H1 (cell line): ENCODE results near the gene MMP28. TPM values are rescaled to one million over a fixed set of nuclear protein-coding genes. Genes with fewer than 3 reads are reported as not detected.

Source experiments
- BCL11A ChIP-seq, 2 experiments: IDR thresholded peaks; one replicate each; pipeline ENCODE4 v1.6.1; 2011; ENCODE audit warnings: low read depth in 2 of 2, low read length in 2 of 2, mild to moderate bottlenecking in 2 of 2
- CHD1 ChIP-seq: IDR thresholded peaks from 2 replicates; pipeline ENCODE4 v1.6.1; 2012; ENCODE audit warnings: low read depth, low read length, improper control_type of control experiment
- SUZ12 ChIP-seq: fragments of 200-600 bp; sonication (generic); IDR thresholded peaks from 2 replicates; pipeline ENCODE4 v1.6.1; 2012; ENCODE audit warnings: mild to moderate bottlenecking, inconsistent platforms, low read length, moderate library complexity, mixed read lengths
- polyA plus RNA-seq, 7 experiments: library from polyadenylated mRNA; depleted of rRNA in 3 of 7; stranded (reverse) in 5 of 7; unstranded in 2 of 7; fragments of >200 nt in 5 of 7; fragments of 200-250 nt in 2 of 7; gene quantifications; 1 replicate in 5 of 7; 2 replicates in 1 of 7; 4 replicates in 1 of 7; pipeline versions ENCODE4 v1.2.1 to v1.2.3, GENCODE V29; 2011 to 2013; ENCODE audit warnings: missing spikeins in 2 of 7, mixed read lengths in 2 of 7
- total RNA-seq: library from RNA; stranded (reverse); fragmentation: NEBNext Ultra II Directional; extraction: Animal tissue kit (Norgen Biotek cat#: 25700); gene quantifications from 2 replicates; pipeline ENCODE4 v1.2.1, GENCODE V29; 2021
- TF ChIP-seq, protein P1 (sequence below): fragments of 300-600 bp; sonication (generic); IDR thresholded peaks from 2 replicates; pipeline ENCODE4 v1.7.1; 2012; ENCODE audit warnings: low read length, moderate library complexity, mild to moderate bottlenecking, inconsistent platforms; ENCODE audit not compliant: insufficient replicate concordance

MMP28 gene
- total and polyA plus RNA-seq, 2 of the 8 experiments (the other 6 are each of a cell fraction or from before 2014, with no cell fraction given): not detected

DNA sequence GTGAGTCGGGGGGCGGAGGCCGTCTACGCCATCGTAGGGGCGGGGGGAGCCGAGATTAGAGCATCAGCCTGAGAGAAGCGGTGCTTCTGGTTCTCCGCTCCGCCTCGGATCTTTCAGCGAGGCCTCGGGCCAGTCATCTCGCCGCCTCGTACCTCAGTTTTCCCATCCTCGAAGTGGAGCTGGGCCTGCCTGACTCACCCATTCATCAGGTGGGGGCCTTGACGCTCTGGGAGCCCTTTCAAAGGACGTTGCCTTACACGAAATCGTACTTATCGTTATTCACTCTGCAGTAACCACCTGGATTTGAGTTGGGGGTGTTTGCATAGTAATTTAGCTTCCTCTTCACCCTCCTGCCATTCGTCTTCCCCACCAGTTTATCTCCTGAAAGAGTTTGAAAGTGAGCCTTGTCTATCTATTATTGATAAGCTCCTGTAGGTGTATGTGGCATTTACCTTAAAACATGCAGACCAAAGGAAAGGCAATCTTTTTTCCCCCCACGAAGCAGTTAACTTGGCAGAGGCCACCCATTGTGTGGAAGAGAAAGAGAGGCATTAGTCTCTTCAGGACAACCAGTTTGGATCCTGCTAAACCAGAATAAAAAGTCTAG lies 14.5 kb upstream of the MMP28 start (continued):
- TF ChIP-seq, protein P1, sequence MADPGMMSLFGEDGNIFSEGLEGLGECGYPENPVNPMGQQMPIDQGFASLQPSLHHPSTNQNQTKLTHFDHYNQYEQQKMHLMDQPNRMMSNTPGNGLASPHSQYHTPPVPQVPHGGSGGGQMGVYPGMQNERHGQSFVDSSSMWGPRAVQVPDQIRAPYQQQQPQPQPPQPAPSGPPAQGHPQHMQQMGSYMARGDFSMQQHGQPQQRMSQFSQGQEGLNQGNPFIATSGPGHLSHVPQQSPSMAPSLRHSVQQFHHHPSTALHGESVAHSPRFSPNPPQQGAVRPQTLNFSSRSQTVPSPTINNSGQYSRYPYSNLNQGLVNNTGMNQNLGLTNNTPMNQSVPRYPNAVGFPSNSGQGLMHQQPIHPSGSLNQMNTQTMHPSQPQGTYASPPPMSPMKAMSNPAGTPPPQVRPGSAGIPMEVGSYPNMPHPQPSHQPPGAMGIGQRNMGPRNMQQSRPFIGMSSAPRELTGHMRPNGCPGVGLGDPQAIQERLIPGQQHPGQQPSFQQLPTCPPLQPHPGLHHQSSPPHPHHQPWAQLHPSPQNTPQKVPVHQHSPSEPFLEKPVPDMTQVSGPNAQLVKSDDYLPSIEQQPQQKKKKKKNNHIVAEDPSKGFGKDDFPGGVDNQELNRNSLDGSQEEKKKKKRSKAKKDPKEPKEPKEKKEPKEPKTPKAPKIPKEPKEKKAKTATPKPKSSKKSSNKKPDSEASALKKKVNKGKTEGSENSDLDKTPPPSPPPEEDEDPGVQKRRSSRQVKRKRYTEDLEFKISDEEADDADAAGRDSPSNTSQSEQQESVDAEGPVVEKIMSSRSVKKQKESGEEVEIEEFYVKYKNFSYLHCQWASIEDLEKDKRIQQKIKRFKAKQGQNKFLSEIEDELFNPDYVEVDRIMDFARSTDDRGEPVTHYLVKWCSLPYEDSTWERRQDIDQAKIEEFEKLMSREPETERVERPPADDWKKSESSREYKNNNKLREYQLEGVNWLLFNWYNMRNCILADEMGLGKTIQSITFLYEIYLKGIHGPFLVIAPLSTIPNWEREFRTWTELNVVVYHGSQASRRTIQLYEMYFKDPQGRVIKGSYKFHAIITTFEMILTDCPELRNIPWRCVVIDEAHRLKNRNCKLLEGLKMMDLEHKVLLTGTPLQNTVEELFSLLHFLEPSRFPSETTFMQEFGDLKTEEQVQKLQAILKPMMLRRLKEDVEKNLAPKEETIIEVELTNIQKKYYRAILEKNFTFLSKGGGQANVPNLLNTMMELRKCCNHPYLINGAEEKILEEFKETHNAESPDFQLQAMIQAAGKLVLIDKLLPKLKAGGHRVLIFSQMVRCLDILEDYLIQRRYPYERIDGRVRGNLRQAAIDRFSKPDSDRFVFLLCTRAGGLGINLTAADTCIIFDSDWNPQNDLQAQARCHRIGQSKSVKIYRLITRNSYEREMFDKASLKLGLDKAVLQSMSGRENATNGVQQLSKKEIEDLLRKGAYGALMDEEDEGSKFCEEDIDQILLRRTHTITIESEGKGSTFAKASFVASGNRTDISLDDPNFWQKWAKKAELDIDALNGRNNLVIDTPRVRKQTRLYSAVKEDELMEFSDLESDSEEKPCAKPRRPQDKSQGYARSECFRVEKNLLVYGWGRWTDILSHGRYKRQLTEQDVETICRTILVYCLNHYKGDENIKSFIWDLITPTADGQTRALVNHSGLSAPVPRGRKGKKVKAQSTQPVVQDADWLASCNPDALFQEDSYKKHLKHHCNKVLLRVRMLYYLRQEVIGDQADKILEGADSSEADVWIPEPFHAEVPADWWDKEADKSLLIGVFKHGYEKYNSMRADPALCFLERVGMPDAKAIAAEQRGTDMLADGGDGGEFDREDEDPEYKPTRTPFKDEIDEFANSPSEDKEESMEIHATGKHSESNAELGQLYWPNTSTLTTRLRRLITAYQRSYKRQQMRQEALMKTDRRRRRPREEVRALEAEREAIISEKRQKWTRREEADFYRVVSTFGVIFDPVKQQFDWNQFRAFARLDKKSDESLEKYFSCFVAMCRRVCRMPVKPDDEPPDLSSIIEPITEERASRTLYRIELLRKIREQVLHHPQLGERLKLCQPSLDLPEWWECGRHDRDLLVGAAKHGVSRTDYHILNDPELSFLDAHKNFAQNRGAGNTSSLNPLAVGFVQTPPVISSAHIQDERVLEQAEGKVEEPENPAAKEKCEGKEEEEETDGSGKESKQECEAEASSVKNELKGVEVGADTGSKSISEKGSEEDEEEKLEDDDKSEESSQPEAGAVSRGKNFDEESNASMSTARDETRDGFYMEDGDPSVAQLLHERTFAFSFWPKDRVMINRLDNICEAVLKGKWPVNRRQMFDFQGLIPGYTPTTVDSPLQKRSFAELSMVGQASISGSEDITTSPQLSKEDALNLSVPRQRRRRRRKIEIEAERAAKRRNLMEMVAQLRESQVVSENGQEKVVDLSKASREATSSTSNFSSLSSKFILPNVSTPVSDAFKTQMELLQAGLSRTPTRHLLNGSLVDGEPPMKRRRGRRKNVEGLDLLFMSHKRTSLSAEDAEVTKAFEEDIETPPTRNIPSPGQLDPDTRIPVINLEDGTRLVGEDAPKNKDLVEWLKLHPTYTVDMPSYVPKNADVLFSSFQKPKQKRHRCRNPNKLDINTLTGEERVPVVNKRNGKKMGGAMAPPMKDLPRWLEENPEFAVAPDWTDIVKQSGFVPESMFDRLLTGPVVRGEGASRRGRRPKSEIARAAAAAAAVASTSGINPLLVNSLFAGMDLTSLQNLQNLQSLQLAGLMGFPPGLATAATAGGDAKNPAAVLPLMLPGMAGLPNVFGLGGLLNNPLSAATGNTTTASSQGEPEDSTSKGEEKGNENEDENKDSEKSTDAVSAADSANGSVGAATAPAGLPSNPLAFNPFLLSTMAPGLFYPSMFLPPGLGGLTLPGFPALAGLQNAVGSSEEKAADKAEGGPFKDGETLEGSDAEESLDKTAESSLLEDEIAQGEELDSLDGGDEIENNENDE: no peak
- TF ChIP-seq SUZ12 (no peak), CHD1 (no peak; the same call in 1 of the 2 replicates), BCL11A (IDR thresholded peaks at IDR 0.05; ENCODE audit: low read depth in 2 of 2, low read length in 2 of 2) (no peak)
